Mammary epithelial cell (primary cell): ENCODE measurements around the gene SPTBN2.

Source experiments
- EZH2 ChIP-seq: IDR thresholded peaks from 2 replicates; pipeline ENCODE4 v1.6.1; 2012; ENCODE audit warnings: low read length, inconsistent platforms, borderline replicate concordance
- TF ChIP-seq, protein P1 (sequence below), 2 donors: IDR thresholded peaks in 1 of 2; conservative IDR thresholded peaks in 1 of 2; 2 replicates each; pipeline ENCODE4 v1.5.1; 2011 to 2012; ENCODE audit warnings: inconsistent platforms in 2 of 2, low read length in 2 of 2, mild to moderate bottlenecking in 2 of 2, control low read depth in 1 of 2, low read depth in 1 of 2; ENCODE audit not compliant: insufficient read depth in 1 of 2; ENCODE audit errors: extremely low read depth in 1 of 2

DNA sequence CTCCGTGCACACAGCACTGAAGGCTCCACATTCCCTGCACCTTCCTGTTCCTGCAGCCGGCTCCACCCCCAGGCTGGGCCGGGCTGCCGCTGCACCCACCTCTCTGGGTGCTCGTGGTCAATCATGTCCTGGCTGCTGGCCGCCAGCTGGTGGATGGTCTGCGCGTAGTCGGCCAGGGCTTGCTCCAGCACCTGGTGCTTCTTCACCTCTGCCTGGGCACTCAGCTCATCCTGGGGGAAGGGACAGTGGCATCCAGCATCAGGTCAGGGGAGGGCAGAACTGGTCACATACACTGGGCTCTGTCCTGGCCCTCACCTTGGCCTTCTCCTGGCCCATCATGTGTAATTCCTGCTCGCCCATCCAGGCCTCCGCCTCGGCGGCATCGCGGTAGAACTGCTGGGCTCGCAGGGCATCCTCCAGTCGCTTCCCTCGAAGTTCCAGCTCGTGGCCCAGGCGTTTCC, 36.1 kb downstream of the SPTBN2 start:
- TF ChIP-seq, protein P1, sequence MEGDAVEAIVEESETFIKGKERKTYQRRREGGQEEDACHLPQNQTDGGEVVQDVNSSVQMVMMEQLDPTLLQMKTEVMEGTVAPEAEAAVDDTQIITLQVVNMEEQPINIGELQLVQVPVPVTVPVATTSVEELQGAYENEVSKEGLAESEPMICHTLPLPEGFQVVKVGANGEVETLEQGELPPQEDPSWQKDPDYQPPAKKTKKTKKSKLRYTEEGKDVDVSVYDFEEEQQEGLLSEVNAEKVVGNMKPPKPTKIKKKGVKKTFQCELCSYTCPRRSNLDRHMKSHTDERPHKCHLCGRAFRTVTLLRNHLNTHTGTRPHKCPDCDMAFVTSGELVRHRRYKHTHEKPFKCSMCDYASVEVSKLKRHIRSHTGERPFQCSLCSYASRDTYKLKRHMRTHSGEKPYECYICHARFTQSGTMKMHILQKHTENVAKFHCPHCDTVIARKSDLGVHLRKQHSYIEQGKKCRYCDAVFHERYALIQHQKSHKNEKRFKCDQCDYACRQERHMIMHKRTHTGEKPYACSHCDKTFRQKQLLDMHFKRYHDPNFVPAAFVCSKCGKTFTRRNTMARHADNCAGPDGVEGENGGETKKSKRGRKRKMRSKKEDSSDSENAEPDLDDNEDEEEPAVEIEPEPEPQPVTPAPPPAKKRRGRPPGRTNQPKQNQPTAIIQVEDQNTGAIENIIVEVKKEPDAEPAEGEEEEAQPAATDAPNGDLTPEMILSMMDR (conservative IDR thresholded peaks at IDR 0.05 in 1 of 2, IDR thresholded peaks at IDR 0.05 in 1 of 2; ENCODE audit: extremely low read depth in 1 of 2, insufficient read depth in 1 of 2, low read depth in 1 of 2, low read length in 2 of 2) = no peak
- TF ChIP-seq EZH2 = no peak
